GM18526 (cell line): Measurements from ENCODE around the gene CENATAC.

Experiments used
- POLR2A ChIP-seq: IDR thresholded peaks from 3 replicates; pipeline ENCODE4 v1.6.1; 2011; ENCODE audit not compliant: insufficient read length; ENCODE audit errors: extremely low read depth

The CENATAC gene

GRCh38 chr11:118997627-118998387 lies at the start of gene CENATAC:
TSS of gene CENATAC (plus strand) at chr11:118998138. CDS start at chr11:118998198, 60 bp downstream.
- peak; percentile 94 for TF ChIP-seq POLR2A

- TF ChIP-seq POLR2A, result no peak
These were observed 44.7 kb upstream of the CENATAC start for GRCh38 chr11:118953265-118953664.

GRCh38 chr11:118956094-118956846 lies 41.7 kb upstream of the CENATAC start, which contains the start of gene UPK2:
TSS of gene UPK2 (plus strand) at chr11:118956298. CDS start at chr11:118956351, 53 bp downstream.
- TF ChIP-seq POLR2A, result no peak

GRCh38 chr11:118956847-118957469 lies 41.0 kb upstream of the CENATAC start:
- no peak for TF ChIP-seq POLR2A

GRCh38 chr11:118957549-118957948 lies 40.4 kb upstream of the CENATAC start:
- no peak for TF ChIP-seq POLR2A

DNA sequence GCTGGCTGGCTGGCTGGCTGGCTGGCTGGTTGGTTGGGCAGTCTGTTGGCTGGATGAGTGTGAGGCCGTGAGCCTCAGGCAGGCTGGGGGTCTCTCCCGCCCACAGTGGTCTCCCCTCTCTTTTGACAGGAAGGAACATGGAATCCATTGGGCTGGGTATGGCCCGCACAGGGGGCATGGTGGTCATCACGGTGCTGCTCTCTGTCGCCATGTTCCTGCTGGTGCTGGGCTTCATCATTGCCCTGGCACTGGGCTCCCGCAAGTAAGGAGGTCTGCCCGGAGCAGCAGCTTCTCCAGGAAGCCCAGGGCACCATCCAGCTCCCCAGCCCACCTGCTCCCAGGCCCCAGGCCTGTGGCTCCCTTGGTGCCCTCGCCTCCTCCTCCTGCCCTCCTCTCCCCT lies 40.0 kb upstream of the CENATAC start:
- no peak for TF ChIP-seq POLR2A

DNA sequence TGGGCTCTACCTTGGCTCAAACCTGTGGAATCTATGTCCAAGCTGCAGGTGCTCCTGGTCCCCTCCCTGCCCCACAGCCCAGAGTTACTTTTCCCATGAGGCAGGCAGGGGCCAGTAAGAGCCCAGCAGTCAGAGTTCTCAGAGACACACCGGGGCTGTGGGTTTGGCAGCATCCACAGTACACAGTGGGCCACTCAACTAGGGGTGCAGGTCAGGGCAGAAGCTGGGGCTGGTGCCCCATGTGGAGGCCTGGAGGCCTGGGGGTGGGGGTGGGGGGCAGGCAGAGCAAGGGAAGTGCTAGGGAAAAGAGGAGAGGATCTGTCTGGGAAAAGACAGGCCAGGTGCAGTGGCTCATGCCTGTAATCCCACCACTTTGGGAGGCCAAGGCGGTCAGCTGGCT lies 39.4 kb upstream of the CENATAC start:
- no peak for TF ChIP-seq POLR2A

- no peak for TF ChIP-seq POLR2A
These were observed 36.7 kb upstream of the CENATAC start for GRCh38 chr11:118961189-118961588.

DNA sequence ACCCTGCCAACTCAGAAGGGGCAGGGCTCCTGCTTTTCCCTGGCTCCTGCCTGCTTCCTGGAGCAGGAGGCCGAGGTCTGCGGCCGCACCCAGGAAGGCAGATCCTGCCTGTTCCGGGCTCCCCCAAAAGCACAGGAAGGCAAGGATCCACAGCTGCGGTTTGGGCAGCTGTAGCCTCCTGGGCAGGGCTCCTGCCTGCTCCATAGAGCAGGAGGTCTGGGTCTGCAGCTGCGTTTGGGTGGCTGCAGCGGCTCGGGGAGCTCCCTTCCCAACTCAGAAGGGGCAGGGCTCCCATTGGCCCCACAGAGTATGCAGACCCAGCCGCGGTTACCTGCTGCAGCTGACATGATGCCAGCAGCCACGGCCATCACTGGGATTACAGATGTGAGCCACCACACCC lies 36.3 kb upstream of the CENATAC start:
- no peak for TF ChIP-seq POLR2A

DNA sequence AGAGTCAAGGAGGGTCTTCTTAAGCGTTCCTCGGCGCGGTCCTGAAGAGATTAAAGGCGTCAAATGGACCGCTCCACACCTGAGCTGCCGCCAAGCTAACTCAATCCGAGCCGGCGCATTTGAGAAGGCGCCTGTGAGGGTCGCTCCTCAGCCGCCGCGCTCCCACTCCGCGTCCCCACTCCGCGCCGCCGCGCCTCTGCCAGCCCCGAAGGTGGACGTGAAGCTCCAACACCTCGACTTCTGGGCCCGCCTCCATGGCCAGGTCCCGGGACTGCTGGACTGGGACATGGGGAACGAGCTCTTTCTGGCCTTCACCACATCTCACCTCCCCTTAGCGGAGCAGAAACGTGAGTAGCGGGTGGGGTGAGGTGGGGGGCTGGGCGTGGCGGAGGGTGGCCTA lies 26.3 kb upstream of the CENATAC start, which contains the start of gene FOXR1:
Gene FOXR1 (plus strand): TSS at position 116 of the 400 bp plus-strand sequence. CDS start 171 bp downstream, at position 287.
- no peak for TF ChIP-seq POLR2A

- TF ChIP-seq POLR2A, result no peak
These were observed 24.0 kb upstream of the CENATAC start for GRCh38 chr11:118973985-118974384.

DNA sequence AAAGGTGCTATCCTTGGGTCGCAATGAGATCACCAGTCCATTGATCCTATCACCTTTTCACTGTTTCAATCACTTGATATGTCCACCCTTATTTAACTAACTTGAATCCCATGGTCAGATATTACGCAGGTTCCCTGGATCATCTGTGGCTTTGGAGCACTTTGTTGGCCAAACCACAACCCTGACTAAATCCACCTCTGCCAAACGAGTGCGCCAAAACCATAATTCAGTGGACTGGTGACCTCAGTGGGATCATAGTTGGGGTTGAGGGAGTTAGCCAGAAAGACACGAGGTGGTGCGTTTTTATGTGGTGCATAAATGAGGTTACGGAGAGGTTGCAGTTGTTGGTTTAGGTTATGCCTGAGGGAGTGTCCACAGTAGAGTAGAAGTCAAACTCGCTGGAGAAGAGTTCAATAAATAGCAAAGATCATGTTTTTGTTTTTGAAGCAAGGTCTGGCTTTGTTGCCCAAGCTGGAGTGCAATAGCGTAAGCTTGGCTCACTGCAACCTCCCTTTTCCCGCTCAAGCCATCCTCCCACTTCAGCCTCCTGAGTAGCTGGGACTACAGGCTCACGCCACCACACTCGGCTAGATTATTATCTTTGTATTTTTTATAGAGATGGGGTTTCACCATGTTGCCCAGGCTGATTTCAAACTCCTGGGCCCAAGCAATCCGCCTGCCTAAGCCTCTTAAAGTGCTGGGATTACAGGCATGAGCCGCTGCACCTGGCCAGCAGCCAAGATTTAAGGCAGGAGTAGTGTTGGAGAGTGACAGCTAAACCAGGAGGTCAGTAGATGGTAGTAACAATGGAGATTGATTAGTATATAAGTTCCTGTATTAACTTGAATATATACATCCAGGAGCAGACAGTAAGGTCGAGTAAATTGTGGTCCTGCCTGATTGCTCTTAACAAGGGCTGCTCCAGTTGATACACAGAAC lies 21.9 kb upstream of the CENATAC start:
- TF ChIP-seq POLR2A, result no peak

DNA sequence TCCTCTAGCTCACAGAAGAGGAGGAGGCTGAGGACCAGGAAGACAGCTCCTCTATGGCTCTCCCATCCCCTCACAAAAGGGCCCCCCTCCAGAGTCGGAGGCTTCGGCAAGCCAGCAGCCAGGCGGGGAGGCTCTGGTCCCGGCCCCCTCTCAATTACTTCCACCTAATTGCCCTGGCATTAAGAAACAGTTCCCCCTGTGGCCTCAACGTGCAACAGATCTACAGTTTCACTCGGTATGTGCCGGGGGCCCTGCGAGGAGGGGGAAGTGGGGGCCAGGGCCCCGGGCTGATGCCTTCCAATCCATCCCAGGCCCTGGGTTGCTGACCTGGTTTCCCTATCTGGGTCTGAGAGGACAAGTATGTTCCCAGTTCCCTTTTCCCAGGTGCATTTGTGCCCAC lies 18.5 kb upstream of the CENATAC start:
- no peak for TF ChIP-seq POLR2A

DNA sequence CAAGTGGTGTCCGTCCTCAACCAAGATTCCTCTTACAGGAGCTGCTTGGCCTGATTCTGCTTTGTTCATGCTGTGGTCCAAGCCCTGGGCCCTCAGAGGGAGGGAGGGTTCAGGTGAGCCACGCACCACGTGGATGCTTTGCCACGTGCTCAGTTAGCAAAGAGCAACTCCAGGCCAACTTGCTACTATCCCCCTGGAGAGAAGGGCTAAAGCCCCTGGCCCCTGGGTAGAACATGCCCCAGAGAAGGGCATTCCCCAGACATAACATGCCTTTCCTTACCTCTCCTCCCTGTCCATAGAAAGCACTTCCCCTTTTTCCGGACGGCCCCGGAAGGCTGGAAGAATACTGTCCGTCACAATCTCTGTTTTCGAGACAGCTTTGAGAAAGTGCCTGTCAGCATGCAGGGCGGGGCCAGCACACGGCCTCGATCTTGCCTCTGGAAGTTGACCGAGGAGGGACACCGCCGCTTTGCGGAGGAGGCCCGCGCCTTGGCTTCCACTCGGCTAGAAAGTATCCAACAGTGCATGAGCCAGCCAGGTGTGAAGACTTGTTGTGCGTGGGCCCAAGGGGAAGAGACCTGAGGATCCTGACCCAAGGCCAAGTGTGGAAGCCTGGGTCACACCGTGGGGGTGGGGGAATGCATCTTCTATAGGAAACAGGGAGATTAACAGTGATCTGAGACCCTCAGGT lies 17.6 kb upstream of the CENATAC start:
- TF ChIP-seq POLR2A, result no peak

- TF ChIP-seq POLR2A, result no peak
These were observed 13.1 kb upstream of the CENATAC start for GRCh38 chr11:118984825-118985224.

- no peak for TF ChIP-seq POLR2A
These were observed 9.7 kb upstream of the CENATAC start for GRCh38 chr11:118988280-118988679.
